GM19395 (cell line): Measurements from ENCODE around the gene NEGR1.

Experiments used
- ATAC-seq: cut with Tn5 transposase; IDR thresholded peaks from one replicate; pipeline ENCODE4 v1.9.1; 2021; ENCODE audit warnings: mild to moderate bottlenecking, moderate library complexity; ENCODE audit not compliant: unreplicated experiment

Gene NEGR1

GRCh38 chr1:71869326-71869725, 413.0 kb downstream of the NEGR1 start:
- ATAC-seq = no peak

DNA sequence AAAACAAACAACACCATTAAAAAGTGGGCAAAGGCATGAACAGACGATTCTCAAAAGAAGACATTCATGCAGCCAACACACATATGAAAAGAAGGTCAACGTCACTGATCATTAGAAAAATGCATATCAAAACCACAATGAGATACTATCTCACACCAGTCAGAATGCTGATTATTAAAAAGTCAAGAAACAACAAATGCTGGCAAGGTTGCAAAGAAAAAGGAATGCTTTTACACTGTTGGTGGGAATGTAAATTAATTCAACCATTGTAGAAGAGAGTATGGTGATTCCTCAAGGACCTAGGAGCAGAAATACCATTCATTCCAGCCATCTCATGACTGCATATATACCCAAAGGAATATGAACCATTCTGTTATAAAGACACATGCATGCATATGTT, 419.6 kb downstream of the NEGR1 start:
- ATAC-seq = no peak

DNA sequence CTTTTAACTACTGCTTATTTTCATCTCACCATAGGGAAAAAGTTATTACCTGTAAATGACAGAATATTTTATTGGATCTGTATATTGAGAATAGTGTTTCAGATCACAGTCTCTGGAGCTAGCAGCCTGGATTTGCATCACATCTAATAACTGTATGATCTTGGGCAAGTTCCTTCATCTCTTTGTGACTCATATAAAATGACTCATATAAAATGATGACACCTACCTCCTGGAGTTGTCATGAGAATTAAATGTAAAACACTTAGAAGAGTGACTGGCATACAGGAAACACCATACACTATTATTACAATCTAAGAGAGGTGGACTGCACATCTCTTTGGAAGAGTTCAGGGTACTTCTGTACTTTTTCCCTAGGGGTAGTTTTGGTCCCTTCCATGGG, 421.3 kb downstream of the NEGR1 start:
- ATAC-seq = no peak

DNA sequence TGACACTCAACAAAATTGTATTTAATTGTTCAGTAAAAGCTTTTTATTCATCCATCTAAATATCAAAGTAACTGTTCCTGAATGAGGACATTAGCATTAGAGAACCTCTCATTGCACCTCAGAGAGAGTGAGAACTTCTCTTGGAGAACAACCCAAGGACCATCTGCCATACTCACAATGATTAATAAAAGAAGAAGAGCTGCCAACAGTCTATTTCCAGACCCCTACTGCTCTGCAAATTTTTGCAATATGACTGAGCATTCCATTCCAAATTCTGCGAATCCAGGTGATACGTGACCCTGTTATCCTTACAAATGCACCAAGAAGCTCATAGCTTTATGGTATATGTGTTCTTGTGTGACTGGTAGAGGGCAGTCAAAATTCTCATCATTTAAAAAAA, 422.5 kb downstream of the NEGR1 start:
- ATAC-seq = no peak

- ATAC-seq = no peak
These were observed 424.5 kb downstream of the NEGR1 start for GRCh38 chr1:71857862-71858261.

GRCh38 chr1:71853360-71853759, 429.0 kb downstream of the NEGR1 start:
- no peak for ATAC-seq

GRCh38 chr1:71850936-71851335, 431.4 kb downstream of the NEGR1 start:
- no peak for ATAC-seq

- no peak for ATAC-seq
These were observed 431.8 kb downstream of the NEGR1 start for GRCh38 chr1:71850515-71850914.

- ATAC-seq = no peak
These were observed 439.3 kb downstream of the NEGR1 start for GRCh38 chr1:71843012-71843411.

DNA sequence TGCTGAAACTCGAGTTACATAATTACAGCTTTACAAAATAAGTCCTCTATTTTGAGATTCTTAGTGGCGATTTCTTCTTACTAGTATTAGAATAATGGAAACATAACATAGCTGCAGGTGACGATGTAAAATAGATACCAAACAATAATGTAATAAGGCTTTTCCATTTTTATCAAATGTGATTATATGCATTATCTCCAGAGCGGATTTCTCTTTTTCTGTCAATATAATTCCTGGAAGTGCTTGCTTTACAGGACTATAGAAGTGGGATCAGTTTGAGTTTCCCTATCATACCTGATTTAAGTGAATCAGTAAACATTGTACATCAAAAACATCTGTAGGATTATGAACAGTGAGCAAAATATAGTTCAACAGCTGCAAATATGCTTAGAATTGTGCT, 442.5 kb downstream of the NEGR1 start:
- ATAC-seq = no peak

DNA sequence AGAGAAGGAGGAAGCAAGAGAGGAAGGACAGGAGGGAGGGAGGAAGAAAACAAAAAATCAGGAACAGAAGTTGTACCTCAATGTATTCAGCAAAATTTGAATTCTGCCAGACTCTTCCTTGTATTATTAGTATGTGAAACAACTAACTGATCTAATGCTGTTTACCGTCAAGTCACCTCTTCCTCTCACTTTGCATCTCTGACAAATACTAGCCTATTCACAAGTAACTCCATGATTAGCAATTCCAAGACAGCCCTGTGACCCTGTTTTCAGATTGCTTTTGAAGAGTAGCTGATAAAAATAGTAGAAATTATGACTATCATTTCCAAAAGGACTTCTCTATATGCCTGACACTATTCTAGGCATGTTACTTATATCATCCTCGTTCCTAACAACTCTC, 445.4 kb downstream of the NEGR1 start:
- no peak for ATAC-seq

- ATAC-seq = peak; percentile 85
These were observed 446.9 kb downstream of the NEGR1 start for GRCh38 chr1:71835442-71835813.

DNA sequence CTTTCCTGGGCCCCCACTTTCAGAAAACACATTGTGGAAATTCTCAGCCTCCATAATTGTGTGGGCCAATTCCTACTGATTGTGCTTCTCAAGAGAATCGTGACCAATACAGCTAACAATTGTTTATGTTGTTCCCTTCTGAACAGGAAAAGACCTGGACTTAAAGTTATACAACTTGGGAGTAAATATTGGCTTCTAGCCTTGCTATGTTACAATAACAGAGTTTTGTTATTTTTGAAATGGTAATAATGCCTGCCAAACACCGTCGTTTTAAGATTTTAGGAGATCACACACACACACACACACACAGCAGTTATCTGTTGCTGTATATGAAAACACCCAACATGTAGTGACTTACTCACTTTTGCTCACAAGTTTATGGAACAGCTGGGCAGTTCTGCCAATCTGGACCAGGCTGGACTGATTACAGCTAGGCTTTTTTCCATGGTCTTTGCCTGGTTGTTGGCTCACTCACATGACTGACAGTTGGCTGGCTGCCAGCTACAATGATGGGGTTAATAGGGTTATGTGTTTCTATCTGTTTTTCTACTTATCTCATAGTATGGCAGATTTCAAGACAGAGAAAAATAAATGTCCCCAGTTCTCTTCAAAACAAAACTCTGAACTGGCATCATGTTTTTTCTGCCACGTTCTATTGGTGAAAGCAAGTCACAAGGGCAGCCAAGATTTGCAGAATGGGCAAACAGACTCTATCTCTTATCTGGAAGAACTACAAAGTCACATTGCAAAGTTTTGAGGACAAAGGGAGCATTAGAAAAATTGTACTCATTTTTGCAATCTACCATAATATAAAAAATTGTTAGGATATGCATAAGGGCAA, 447.5 kb downstream of the NEGR1 start:
- ATAC-seq = no peak

- no peak for ATAC-seq
These were observed 450.7 kb downstream of the NEGR1 start for GRCh38 chr1:71831646-71832045.

- ATAC-seq = no peak
These were observed 453.0 kb downstream of the NEGR1 start for GRCh38 chr1:71829346-71829745.

DNA sequence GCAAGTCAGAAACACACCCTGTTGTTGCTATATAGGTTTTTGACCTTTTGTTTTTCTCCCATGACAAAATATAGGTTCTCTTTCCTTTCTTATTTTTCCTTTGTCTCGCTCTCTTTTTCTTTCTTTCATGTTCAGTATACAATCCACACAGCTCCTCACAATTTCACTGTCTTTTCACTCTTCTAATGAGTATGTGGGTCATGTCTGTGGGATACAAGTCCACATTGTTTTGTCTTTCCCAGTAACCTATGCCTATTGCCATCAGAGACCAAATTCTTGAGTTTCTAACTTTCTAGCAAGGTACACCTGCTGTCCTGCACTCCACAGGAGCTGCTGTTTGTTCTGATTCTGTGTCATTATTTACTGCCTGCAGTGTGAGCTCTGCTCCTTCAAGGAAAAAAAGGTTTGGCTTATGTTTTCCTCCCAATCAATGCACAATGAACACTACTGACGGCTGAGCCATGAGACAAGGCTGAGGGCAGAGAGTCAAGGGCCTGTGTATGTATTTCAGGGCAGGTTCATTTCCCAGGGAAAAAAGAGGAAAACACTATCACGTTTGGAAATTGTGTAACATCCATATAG, 453.8 kb downstream of the NEGR1 start:
- no peak for ATAC-seq

DNA sequence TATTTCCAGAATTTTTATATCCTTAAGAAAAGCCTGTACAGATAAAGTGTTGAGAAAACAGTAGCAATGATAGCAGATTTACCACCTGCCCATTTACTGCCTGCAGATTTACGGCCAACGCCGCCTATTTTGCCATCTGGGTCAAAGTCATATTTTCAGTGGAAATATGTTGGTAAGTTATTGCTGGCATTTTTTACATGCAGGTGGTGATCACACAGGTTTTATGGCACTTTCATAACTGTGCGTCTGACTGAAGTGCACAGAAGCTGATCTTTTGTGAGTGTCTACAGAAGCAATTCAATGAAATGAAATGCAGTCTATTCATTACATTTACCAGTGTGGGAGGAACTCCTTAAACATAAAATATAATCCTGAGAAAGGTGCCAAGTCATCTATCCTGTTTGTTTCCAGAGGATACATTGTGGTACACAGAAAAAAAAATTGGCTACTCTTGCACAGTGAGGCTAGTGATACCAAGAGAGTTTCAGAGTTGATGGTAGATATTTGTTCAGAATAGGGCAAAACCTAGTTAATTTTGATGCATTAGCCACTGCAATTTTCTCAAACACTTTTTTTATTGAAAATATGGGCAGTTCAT, 458.5 kb downstream of the NEGR1 start:
- no peak for ATAC-seq

DNA sequence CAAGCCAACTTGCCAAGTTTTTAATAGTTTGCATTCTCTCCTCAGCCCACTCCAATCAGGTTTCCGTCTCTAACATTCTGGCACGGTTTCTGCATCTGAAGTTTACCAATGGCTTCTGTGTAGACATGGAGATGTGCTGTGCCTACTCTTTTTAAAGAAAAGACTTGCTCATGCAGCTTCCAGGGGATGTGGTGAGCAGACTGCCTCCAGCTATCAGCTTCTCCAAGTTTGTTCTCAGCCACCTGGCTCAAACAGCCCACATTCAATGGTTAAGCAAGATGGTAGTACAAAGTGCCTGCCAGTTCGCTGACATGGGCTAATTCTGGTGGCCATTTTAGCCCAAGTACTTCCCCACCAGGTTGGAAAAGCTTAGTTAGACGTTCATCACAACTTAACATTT, 465.3 kb downstream of the NEGR1 start:
- ATAC-seq = no peak

- no peak for ATAC-seq
These were observed 473.3 kb downstream of the NEGR1 start for GRCh38 chr1:71809085-71809484.

DNA sequence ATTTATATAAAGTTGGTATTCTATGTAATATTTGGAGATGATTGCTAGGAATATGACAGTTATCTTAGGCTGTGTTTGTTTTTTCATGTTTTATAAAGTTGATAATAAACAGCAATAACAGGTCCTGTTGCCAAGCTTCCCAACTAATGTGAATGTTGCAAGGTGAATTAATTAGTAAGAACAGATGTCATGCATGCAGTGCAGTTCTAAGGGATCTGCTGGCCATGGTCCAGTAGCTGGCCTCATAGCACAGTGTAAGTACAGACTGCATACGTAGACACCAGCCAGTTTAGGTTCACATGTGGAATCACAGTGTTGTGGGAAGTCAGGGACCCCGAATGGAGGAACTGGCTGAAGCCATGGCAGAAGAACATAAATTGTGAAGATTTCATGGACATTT, 478.2 kb downstream of the NEGR1 start:
- no peak for ATAC-seq

GRCh38 chr1:71796006-71796405, 486.3 kb downstream of the NEGR1 start:
- no peak for ATAC-seq

DNA sequence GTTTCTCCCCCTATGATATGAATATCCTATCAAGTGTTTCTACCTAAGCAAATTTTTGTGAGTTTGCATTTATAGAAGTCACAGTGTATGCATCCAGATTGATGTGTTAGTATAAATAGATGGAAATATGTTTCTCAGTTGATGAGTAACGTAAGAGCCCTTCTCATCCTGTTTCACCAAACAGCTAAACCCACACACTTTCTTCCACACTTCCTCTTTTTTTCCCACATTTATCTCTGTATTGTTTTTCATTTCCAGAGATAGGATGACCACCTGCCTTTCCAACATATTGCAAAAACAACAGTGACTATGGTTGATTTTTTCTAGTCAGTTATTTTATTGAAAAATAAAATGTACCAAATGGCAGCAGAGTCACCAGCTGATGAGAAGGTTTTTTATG, 490.1 kb downstream of the NEGR1 start:
- no peak for ATAC-seq
